Spinal cord (tissue), 10 donors: ENCODE results near the gene ROS1. TPM values are rescaled to one million over a fixed set of nuclear protein-coding genes. Genes with fewer than 3 reads are reported as not detected.
A peak's percentile ranks its signal among the peaks of the same experiment; 100 is the strongest.

Experiments used
- DNase-seq, 6 donors: peaks; one replicate each; pipeline versions ENCODE4 v3.0.0 to v3.0.0-alpha.2; 2013 to 2015; ENCODE audit warnings: low spot score in 6 of 6, low read depth in 4 of 6
- H3K27ac ChIP-seq: one replicate; pipeline ENCODE4 v1.5.1; 2013; ENCODE audit warnings: low read depth, low read length, control low read depth
- H3K27me3 ChIP-seq: one replicate; pipeline ENCODE4 v1.6.1; 2013; ENCODE audit warnings: low read length; ENCODE audit not compliant: control insufficient read depth, insufficient read depth
- H3K36me3 ChIP-seq: one replicate; pipeline ENCODE4 v1.6.1; 2013; ENCODE audit warnings: low read length; ENCODE audit not compliant: control insufficient read depth, insufficient read depth
- H3K4me1 ChIP-seq: one replicate; pipeline ENCODE4 v1.6.1; 2013; ENCODE audit warnings: low read length; ENCODE audit not compliant: control insufficient read depth, insufficient read depth
- H3K4me3 ChIP-seq: one replicate; pipeline ENCODE4 v1.5.1; 2013; ENCODE audit warnings: low read depth, low read length, control low read depth
- H3K9me3 ChIP-seq: one replicate; pipeline ENCODE4 v1.6.1; 2013; ENCODE audit warnings: low read length; ENCODE audit not compliant: control insufficient read depth, insufficient read depth
- WGBS: methylation state at CpG from one replicate; pipeline ENCODE4 v1.1.5; 2013; ENCODE audit warnings: missing lambda C conversion rate; ENCODE audit not compliant: insufficient coverage; 5-methylcytosine and 5-hydroxymethylcytosine counted together
- polyA plus RNA-seq, 2 donors: library from polyadenylated mRNA; unstranded; fragments of 120-200 nt; gene quantifications; one replicate each; pipeline ENCODE4 v1.2.1, GENCODE V29; 2013; ENCODE audit not compliant: insufficient read length in 2 of 2
- total RNA-seq, 2 donors: library from RNA; depleted of rRNA in 1 of 2; stranded (reverse); fragments of 120-200 nt in 1 of 2; fragments of >200 nt in 1 of 2; gene quantifications; one replicate each; pipeline versions ENCODE4 v1.2.3 to v1.2.4, GENCODE V29; 2013 to 2014
- donor health status: healthy.

The ROS1 gene
- total and polyA plus RNA-seq, 4 donors, result 0.03 TPM; not detected in 3

DNA sequence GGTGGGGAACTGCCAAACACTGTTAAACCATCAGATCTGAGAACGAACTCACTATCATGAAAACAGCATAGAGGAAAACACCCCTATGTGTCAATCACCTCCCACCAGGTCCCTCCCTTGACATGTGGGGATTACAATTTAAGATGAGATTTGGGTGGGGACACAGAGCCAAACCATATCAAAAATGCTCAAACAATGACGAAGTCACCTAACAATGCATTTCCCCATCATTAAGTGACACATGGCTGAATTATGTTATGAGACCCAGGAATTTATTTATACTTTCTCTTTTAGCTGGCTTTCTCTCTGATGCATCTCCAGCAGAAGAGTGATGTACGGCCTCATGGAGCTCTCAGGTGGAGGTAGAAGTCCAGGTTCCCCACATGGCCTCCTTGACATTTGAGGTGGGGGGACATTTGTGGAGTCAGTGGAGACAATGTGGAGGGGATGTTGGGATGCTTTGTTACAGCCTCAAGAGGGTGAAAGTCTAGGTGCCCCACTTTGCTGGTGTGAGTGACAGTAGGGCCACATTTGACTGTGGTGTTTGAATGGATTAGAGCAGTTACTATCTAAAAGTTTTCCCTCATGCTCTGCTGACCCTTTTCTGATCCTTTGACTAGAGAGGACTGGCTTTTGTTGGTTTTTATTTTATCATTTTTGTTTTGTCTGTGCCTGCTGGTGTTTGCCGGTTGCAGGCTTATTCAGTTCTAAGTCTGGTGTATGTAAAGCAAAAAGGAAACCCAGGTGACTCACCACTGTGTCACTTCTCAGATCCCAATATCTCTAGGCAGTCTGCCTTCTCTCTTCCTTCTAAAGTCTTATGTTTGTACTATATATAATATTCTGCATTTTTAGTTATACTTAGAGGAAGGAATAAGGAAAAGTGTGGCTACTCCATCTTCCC lies 38.3 kb upstream of the ROS1 start:
- no peak overlapping the region for H3K4me3 ChIP-seq
- no peak overlapping the region for H3K27ac ChIP-seq
- DNase-seq, result no peak
- WGBS, result no CpG with 5 or more reads among the region's 4 CpGs
- H3K4me1 ChIP-seq, result no peaks in the 10 kb centered on the region
- no peaks in the 10 kb centered on the region for H3K9me3 ChIP-seq
- no peaks in the 10 kb centered on the region for H3K27me3 ChIP-seq
- no peaks in the 10 kb centered on the region for H3K36me3 ChIP-seq

DNA sequence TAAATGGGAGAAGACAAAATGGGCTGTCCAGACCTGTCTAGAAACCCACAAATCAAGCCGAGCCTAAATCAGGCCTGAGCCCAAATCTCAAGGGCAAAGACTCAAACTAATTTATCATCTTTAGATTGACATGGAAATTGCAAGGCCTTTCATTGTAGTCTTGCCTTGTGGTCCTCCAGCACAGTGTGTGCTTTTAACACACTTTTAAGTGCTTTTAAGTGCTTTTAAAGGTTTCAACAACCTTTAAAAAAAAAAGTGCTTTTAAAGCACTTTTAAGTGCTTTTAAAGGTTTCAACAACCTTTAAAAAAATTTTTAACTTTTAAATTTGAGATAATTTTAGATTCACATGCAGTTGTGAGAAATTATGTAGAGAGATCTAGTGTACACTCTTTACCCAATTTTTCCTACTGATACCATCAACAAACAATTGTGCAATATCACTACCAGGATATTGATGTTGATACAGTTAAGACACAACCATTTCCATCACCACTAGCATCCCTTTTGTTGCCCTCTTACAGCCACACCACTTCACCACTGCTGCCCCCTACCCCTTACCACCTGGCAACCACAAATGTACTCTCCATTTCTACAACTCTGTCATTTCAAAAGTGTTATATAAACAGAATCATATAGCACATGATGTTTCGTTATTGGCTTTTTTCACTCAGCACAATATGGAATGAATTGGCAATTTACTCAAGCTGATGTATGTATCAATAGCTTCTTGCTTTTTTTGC lies 33.6 kb upstream of the ROS1 start:
- no peak for DNase-seq

DNA sequence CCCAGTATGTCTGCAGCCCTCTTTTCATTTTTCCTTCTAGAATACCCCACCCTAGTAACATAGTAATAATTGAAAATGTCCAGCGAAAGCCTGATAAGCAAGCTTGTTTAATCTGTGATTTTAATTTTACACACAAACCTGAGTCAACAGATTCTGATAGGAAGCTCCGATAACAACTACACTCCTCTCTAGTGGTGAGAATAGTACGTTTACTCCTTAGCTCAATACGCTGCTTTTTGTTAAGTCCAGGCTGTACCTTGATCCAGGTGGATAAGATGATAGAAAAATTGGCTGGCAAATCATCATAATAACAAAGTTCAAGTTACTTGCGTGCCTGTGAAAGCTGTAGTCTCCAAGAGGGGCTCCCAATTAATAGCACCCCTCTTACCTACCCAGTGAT lies 31.3 kb upstream of the ROS1 start:
- WGBS, result no CpG with 5 or more reads among the region's 5 CpGs
- Histone ChIP-seq H3K27ac (no peak overlapping the region), H3K4me3 (no peak overlapping the region), H3K36me3 (no peaks in the 10 kb centered on the region), H3K9me3 (no peaks in the 10 kb centered on the region), H3K4me1 (no peaks in the 10 kb centered on the region), H3K27me3 (no peaks in the 10 kb centered on the region)
- DNase-seq, result no peak

More for the DNA sequence above, 33.6 kb upstream of the ROS1 start:
- Histone ChIP-seq H3K27me3 (no peaks in the 10 kb centered on the region), H3K27ac (no peak overlapping the region), H3K4me3 (no peak overlapping the region), H3K36me3 (no peaks in the 10 kb centered on the region), H3K9me3 (no peaks in the 10 kb centered on the region), H3K4me1 (no peaks in the 10 kb centered on the region)
- WGBS, result no CpG with 5 or more reads among the region's 2 CpGs

DNA sequence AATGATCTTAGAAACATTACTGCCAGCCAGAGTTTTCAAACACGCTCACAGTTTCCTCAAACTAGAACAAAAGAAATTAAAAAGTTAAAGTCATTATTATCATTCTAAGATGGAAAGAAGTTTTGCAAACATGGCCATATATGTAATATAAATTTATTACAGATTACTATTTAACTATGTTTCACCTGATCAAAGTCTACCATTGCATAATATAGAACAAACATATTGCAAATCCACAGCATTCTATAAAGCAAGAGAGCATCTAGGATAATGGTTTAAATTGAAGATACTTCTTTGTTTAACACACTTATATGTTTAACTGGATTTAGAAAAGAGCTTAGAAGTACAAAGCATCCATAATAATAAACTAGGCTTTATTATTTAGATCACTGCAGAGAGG lies 30.5 kb upstream of the ROS1 start:
- Histone ChIP-seq H3K9me3 (no peaks in the 10 kb centered on the region), H3K36me3 (no peaks in the 10 kb centered on the region), H3K27ac (no peak overlapping the region), H3K4me1 (no peaks in the 10 kb centered on the region), H3K4me3 (no peak overlapping the region), H3K27me3 (no peaks in the 10 kb centered on the region)
- DNase-seq, result no peak
- WGBS, result no CpG with 5 or more reads among the region's 1 CpG

DNA sequence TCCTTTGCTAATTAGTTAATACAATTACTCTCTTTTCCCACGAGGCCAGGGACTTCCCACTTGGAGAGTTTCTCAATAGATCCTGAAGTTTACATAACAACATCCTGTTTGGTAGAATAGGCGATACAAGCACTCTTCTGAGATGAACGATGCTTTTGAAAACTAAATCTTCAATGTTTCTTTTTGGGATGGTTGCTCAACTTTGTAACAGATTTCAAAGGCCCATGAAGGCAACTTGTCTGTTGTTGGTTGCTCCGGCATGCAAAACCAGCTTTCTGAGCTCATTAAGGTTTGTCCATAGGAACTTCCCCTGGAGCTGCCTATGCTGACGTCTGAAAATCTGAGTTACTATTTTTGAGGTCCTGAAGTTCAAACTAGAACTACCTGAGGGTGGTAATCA lies 25.9 kb upstream of the ROS1 start:
- WGBS, result no CpG with 5 or more reads among the region's 5 CpGs

DNA sequence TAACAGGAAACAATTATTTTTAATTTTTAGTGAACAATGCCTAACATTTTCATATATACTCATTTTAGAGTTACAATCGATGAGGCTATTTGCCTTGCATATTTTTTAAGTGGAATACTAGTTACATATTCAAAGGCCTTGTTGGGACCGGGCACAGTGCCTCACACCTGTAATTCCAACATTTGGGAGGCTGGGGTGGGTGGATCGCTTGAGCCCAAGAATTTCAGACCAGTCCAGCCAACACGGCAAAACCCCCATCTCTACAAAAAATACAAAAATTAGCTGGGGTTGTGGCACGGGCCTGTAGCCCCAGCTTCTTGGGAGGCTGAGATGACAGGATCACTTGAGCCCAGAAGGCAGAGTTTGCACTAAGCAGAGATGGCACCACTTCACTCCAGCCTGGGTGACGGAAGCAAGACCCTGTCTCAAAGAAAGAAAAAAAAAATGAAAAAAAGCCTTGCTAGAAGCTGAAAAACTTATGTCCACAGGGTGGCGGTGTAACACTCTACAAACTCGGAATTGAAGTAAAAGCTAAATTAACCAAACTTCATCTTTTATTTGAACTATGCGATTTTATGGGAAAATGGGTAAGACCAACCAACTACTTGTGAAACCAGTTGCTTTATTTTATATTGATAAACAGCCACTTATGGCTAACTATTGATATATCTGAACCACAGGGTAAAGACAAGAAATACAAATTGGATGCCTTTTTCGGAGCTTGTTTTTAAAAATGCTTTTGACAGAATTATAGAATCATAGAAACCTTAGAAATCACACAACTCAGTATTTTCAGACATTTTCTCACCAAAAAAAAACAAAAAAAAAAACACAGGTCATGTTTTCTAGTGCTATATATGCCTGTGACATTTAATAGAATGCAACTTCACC lies 24.1 kb upstream of the ROS1 start:
- peak; percentile 40 to 95 (median 64) for DNase-seq
- no peaks in the 10 kb centered on the region for H3K36me3 ChIP-seq
- no peak overlapping the region for H3K4me3 ChIP-seq
- H3K27ac ChIP-seq, result no peak overlapping the region
- WGBS, result 38% methylated on average over 3 of the region's 10 CpGs
- H3K9me3 ChIP-seq, result no peaks in the 10 kb centered on the region
- peaks cover 3% of the 10 kb centered on the region for H3K4me1 ChIP-seq
- no peaks in the 10 kb centered on the region for H3K27me3 ChIP-seq

More for the DNA sequence above, 25.9 kb upstream of the ROS1 start:
- Histone ChIP-seq H3K27ac (no peak overlapping the region), H3K36me3 (no peaks in the 10 kb centered on the region), H3K4me3 (no peak overlapping the region), H3K27me3 (no peaks in the 10 kb centered on the region), H3K9me3 (no peaks in the 10 kb centered on the region), H3K4me1 (peaks cover 3% of the 10 kb centered on the region)
- peak in 1 of 6 donors; percentile 31 for DNase-seq

DNA sequence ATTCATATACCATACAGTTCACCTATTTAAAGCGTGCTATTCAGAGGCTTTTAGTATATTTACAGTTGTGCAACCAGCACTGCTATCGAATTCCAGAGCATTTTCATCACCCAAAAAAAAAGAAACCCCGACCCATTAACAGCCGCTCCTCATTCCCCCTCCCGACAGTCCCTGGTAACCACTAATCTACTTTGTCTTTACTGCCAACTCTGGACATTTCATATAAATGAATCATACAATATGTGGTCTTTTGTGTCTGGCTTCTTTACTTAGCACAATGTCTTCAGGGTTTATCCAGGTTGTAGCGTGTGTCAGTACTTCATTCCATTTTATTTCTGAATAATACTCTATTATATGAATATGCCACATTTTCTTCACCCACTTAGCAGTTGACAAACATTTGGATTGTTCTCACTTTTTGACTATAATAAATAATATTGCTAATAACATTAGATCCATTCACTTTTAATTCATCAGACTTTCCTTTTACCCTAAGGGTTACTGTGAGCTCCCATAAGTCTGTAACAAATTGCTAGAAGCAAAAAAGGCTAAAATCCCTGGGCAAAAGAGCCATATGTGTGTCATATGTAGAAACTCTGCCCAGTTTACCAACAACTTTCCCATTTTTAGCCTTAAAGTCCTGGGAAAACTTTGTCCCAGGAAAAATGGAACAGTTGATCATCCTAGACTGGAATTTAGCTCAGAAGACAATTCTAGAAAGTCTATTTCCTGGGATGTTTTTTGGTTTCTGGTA lies 23.2 kb upstream of the ROS1 start:
- DNase-seq, result no peak
- H3K9me3 ChIP-seq, result no peaks in the 10 kb centered on the region
- no peak overlapping the region for H3K4me3 ChIP-seq
- WGBS, result no CpG with 5 or more reads among the region's 6 CpGs
- no peak overlapping the region for H3K27ac ChIP-seq
- no peaks in the 10 kb centered on the region for H3K36me3 ChIP-seq
- peaks cover 3% of the 10 kb centered on the region for H3K4me1 ChIP-seq
- no peaks in the 10 kb centered on the region for H3K27me3 ChIP-seq

DNA sequence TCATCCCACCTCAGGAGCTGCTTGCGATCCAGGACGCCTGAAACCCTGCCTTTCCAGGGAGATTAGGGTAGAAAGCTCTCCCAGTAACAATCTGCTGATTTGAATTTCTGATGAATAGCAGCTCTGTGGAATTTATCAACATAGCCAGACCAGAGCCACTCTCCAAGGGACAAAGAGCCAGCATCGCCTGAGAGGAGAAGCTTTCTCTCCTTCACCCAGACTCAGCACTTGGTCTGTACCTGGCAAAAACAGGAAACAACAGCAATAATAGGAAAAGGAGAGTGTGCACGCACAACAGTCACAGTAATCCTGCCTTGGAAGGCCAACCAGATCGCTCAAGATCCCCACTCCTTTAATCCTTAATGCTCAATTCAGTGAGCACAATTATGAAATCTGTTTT lies 22.3 kb upstream of the ROS1 start:
- Histone ChIP-seq H3K27me3 (no peaks in the 10 kb centered on the region), H3K27ac (no peak overlapping the region), H3K9me3 (no peaks in the 10 kb centered on the region), H3K4me1 (peaks cover 3% of the 10 kb centered on the region), H3K36me3 (no peaks in the 10 kb centered on the region), H3K4me3 (no peak overlapping the region)
- DNase-seq, result peak in 1 of 6 donors; percentile 10
- 54% methylated on average over 2 of the region's 5 CpGs for WGBS

DNA sequence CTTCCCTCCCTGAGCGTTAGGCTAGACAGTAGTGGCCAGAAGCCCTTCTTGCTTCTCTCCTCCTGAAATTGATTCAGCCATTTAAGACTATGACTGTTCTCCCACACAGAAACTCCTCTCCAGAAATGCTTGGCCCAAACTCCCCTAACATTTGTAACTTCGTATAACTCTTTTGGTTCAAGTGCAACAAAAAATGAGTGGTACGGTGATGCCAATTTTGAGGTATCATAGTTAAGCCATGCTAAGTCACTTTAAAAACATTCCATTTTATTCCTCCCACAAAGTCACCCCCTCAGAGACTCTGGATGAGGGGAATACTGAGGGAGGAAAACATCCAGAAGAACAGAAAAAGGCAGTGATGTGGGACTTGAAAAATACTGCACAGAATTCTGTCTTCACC lies 21.1 kb upstream of the ROS1 start:
- H3K27ac ChIP-seq, result no peak overlapping the region
- WGBS, result 75% methylated on average over 1 of the region's 3 CpGs
- no peak for DNase-seq
- no peaks in the 10 kb centered on the region for H3K36me3 ChIP-seq
- H3K27me3 ChIP-seq, result no peaks in the 10 kb centered on the region
- H3K4me3 ChIP-seq, result no peak overlapping the region
- H3K9me3 ChIP-seq, result no peaks in the 10 kb centered on the region
- H3K4me1 ChIP-seq, result peaks cover 3% of the 10 kb centered on the region
